ENCODE measurements around the gene PPP2R3A. TPM values are rescaled to one million over a fixed set of nuclear protein-coding genes. Genes with fewer than 3 reads are reported as not detected.

Gene PPP2R3A
- total and polyA plus RNA-seq, 2 of the 4 experiments (the other 2 are of a cell fraction): 11.3 to 37.3 TPM

- TF ChIP-seq FOS (IDR thresholded peaks at IDR 0.05; ENCODE audit: low read depth, low read length): no peak
- TF ChIP-seq BHLHE40 (IDR thresholded peaks at IDR 0.05; ENCODE audit: low read depth, low read length): no peak
- no peak for TF ChIP-seq NFE2L2 (IDR thresholded peaks at IDR 0.05; ENCODE audit: low read depth, low read length)
- TF ChIP-seq RFX5 (IDR thresholded peaks at IDR 0.05; ENCODE audit: low read depth, low read length): no peak
- no peak for TF ChIP-seq ELK1 (IDR thresholded peaks at IDR 0.05; ENCODE audit: borderline replicate concordance, low read depth, low read length)
- no peak for TF ChIP-seq MXI1 (IDR thresholded peaks at IDR 0.05; ENCODE audit: borderline replicate concordance, low read depth, low read length)
- TF ChIP-seq SMC3 (IDR thresholded peaks at IDR 0.05; ENCODE audit: low read depth, low read length): no peak
- TF ChIP-seq CTCF (conservative IDR thresholded peaks at IDR 0.05; ENCODE audit: low read depth, low read length): no peak
- no peak for TF ChIP-seq USF2 (IDR thresholded peaks at IDR 0.05; ENCODE audit: low read depth, low read length)
- no peak for TF ChIP-seq CEBPB (IDR thresholded peaks at IDR 0.05; ENCODE audit: low read depth, low read length)
- no peak for TF ChIP-seq CHD1 (IDR thresholded peaks at IDR 0.05; ENCODE audit: low read depth, low read length)
- no peak for TF ChIP-seq RCOR1 (IDR thresholded peaks at IDR 0.05; ENCODE audit: insufficient replicate concordance, low read length)
- 100% methylated on average over 1 of the region's 4 CpGs; no CpG with 5 or more reads in 1 of the 2 experiments for WGBS, 2 experiments (ENCODE audit: extremely low coverage in 2 of 2, insufficient read length in 1 of 2)
- Histone ChIP-seq H3K23ac (ENCODE audit: low read depth, low read length) (peak overlapping the region; percentile 60; the same call in 1 of the 2 replicates), H2BK5ac (ENCODE audit: low read depth, low read length, poor library complexity, severe bottlenecking) (peak overlapping the region; percentile 47), H2BK120ac (ENCODE audit: low read depth, low read length) (peak overlapping the region; percentile 45; the same call in 1 of the 2 replicates), H3K14ac (replicated peaks; ENCODE audit: low read depth, low read length) (no peak overlapping the region; the same call in 1 of the 2 replicates), H2BK15ac (ENCODE audit: low read depth, low read length) (no peak overlapping the region), H3K4me1 (ENCODE audit: control insufficient read depth, insufficient read depth, low read length) (peaks cover 8% of the 10 kb centered on the region), H3K18ac (ENCODE audit: low read depth, low read length) (no peak overlapping the region), H4K8ac (ENCODE audit: low read depth in 2 of 2, low read length in 2 of 2) (no peak overlapping the region; a peak in 1 of 4 replicates), H4K5ac (ENCODE audit: low read depth, low read length) (no peak overlapping the region), H3K9me1 (ENCODE audit: insufficient read depth, low read length) (peaks cover 13% of the 10 kb centered on the region), H3K27me3 (ENCODE audit: control insufficient read depth, insufficient read depth, low read length) (no peaks in the 10 kb centered on the region), H3K4me3 (ENCODE audit: insufficient read depth, low read depth, low read length) (no peak overlapping the region), H3K36me3 (ENCODE audit: control insufficient read depth, insufficient read depth, low read length) (no peaks in the 10 kb centered on the region), H2AK5ac (ENCODE audit: low read depth, low read length) (peak overlapping the region; percentile 52; the same call in 1 of the 2 replicates), H2AFZ (replicated peaks; ENCODE audit: low read length, poor library complexity) (no peak overlapping the region), H2AK9ac (replicated peaks; ENCODE audit: low read depth, low read length, poor library complexity) (no peak overlapping the region), H4K91ac (ENCODE audit: insufficient read depth, low read depth, low read length) (0 out of 2 replicates have a peak overlapping the region, but pooled peaks have one; percentile 11), H3K27ac (ENCODE audit: insufficient read depth, low read length) (no peak overlapping the region), H3K4ac (ENCODE audit: low read depth, low read length) (peak overlapping the region; percentile 66), H3K9ac (ENCODE audit: low read depth, low read length) (no peak overlapping the region), H3K4me2 (ENCODE audit: low read depth, low read length) (no peak overlapping the region), H3K79me1 (ENCODE audit: low read depth in 1 of 2, low read length in 2 of 2) (peaks cover 26 to 67% of the 10 kb centered on the region in 2 experiments), H3K9me3 (ENCODE audit: control insufficient read depth, insufficient read depth, low read length) (no peaks in the 10 kb centered on the region), H3K56ac (ENCODE audit: extremely low read depth, insufficient read depth, low read length) (no peak overlapping the region), H4K20me1 (ENCODE audit: insufficient read depth, low read length) (peaks cover 8% of the 10 kb centered on the region; the same call in 1 of the 2 replicates), H2BK20ac (ENCODE audit: low read depth, low read length) (peak overlapping the region; percentile 51; the same call in 1 of the 2 replicates)
- CTCF ChIA-PET: no interaction called here
- intact Hi-C loops (cut with micrococcal nuclease): no loop called here
- ATAC-seq (ENCODE audit: low read depth) (no peak), DNase-seq (no peak)
- dilution Hi-C loops (cut with HindIII; ENCODE audit: low sequenced_read_pairs, unreplicated experiment): no loop called here
- BruUV-seq (replicated peaks): no TSS peak
- in situ Hi-C loops (cut with MboI; ENCODE audit: low sequenced_read_pairs): no loop called here
- POLR2A ChIA-PET (ENCODE audit: unreplicated experiment): no interaction called here
These were observed 16.3 kb downstream of the PPP2R3A start for GRCh38 chr3:135981701-135982403.
